Stimulated activated CD4-positive, alpha-beta T cell treated with anti-CD3 and anti-CD28 coated beads, Interleukin-4, amount 100 ng/mL, for 24 hours (primary cell): ENCODE measurements around the gene LCAT.
"Not testable (repeated sequence)": the region's sequence is repeated elsewhere in the genome, so short reads cannot be mapped to it uniquely, and the experiment has no call there.

Experiments used
- DNase-seq: peaks from one replicate; pipeline ENCODE4 v3.0.0-alpha.2; 2020

LCAT gene

GRCh38 chr16:67946966-67947558, 3.1 kb upstream of the LCAT start:
- DNase-seq: no peak

- no peak for DNase-seq
Observed at GRCh38 chr16:67946128-67946569, 2.2 kb upstream of the LCAT start.

GRCh38 chr16:67945392-67945933, 1.5 kb upstream of the LCAT start:
- DNase-seq: no peak

DNA sequence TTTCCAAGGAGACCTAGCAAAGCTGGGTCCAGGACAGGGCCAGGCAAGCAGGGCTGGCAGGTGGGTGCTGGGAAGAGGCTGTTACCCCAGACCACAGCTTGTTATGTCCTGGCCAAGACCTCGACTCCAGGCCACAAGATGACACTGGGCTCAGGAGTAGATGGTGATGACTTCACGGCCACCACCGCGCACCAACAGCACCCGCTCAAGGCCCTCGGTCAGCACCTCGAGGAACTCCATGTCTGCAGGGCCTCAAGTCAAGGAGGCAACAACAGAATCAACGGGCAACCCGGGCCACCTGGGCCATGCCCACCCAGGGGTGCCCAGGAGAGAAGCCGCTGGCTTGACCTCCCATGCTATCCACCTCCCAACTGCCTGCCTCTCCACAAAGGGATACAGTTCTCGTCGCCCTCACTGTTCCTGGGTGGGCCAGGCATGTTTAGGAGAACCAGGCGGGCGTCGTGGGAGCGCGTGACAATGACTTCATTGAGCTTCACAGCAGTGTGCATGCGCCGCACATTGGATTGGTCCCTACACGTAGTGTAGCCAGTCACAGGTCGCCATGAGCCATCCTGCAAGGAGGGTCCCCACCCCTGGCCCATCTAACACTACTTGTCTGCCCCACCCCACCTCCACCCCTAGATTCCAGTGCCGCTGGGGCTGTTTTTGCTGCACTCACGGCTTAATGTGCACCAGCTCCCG, 921 bp upstream of the LCAT start:
- no peak for DNase-seq

- DNase-seq: no peak
Observed at GRCh38 chr16:67943256-67943618, 683 bp downstream of the LCAT start.

GRCh38 chr16:67942510-67943255, 1.2 kb downstream of the LCAT start:
- no peak for DNase-seq

DNA sequence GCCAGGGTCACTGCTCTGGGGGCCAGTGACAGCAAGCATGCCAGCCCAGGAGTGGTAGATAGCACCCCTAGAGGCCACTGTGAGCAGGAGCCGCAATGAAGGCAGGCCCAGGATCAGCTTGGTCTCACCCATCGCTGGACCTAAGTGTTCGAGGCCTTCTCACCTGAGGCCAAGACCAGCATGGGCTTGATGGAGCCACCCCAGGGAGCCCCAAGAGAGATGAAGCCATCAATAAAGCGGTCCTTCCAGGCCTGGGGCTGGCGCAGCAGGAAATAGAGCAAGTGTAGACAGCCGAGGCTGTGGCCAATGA, 1.8 kb downstream of the LCAT start:
- DNase-seq: peak; percentile 52

- DNase-seq: no peak
Observed at GRCh38 chr16:67941469-67942199, 2.3 kb downstream of the LCAT start.

DNA sequence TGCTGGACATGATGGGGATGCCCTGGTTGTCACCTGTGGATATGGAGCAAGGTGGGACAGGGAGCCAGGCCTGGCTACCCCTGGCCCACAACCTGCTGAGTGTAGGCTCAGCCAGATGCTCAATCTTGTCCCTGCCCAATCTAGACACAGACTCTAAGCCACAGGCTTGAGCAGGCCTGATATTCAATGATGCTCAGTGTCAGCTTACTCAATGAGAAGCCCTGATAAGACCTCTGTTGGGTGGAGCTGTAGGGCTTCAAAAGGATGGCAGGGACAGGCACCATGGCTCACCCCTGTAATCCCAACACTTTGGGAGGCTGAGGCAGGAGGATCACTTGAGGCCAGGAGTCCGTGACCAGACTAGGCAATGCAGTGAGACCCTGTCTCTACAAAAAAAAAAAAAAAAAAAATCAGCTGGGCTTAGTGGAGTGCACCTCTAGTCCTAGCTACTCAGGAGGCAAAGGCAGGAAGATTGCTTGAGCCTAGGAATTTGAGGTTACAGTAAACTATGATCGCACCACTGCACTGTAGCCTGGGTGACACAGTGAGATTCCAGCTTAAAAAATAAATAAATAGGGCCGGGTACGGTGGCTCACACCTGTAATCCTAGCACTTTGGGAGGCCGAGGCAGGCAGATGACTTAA, 3.4 kb downstream of the LCAT start:
- no peak for DNase-seq

GRCh38 chr16:67939507-67940445, 4.1 kb downstream of the LCAT start:
- DNase-seq: peak; percentile 48

DNA sequence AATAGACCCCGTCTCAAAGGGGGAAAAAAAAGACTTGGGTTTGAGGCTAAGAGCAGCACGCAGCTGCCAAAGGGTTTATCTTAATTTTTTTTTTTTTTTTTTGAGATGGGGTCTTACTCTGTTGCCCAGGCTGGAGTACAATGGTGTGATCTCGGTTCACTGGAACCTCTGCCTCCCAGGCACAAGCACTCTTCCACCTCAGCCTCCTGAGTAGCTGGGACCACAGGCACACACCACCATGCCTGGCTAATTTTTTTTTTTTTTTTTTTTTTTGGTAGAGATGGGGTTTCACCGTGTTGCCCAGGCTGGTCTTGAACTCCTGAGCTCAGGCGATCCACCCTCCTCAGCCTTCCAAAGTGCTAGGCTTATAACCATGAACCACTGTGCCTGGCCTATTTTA, 6.2 kb downstream of the LCAT start:
- DNase-seq: not testable (repeated sequence)

DNA sequence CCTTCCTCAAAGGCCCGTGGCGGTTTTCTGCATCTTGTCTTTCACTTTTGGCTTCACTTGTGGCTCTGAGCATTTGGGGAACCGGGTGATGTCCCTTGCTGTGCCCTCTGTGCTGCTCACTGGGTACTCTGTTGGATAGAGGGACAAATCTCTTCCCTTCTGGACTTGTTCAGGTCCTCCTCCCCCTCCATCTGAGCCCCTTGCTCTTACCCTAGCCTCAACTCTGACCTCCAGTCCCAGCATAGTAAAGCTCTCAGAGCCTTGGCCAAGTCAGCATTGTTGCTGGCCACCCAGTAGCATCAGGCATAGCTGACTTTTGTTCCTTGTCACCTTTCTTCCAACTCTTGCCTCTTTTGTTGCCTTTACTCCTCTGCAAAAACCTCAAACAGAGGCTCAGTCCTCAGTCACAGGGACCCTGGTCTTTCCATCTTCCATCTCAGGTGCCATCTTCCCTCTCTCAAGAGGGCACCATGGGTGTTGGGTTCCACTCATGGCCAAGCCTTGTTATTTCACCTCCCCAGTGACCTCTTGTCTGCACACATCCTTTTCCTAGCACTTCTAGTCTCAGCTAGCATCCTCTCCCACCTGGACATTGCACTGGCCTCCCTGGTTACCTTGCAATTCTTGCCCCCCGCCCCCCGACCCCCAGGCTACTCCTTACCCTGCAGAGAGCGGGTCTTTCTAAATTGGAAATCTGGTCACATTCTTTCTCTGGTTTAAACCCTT, 6.9 kb downstream of the LCAT start:
- DNase-seq: peak; percentile 82

DNA sequence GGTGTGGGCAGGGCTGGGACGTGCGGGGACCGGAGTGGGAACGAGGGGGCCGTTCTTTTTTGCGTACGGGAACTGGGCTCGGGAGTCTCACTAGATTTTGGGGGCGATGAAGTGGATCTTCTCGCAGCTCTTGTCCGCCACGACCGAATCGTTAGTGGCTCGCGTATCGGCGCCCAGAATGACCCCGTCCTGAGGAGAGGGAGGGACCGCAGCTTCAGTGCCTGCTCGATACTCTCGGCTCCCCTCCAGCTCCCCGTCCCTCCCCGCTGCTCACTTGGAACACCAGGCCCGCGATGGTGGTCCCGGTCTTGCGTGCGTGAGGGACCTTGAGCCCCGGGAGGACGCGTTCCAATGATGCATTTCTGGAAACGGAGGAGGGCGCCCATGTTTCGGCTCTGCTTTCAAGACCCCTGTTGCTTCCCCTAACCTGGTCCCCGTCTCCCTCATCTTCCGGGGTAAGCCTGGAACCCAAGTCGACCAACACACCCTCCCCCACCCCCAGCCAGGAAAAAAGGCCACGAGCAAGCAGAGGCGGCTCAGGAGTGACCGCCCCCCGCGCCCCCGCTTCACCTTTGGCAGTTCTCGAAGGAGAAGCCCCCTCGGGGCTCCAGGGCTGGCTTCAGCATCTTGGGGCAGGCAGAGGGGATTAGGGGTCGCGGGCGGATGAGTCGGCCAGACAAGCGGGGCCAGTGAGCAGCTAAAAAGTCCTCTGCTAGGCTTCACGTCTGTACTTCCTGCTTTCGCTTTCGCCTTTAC, 7.6 kb downstream of the LCAT start, which contains the start of gene PSMB10:
TSS of gene PSMB10 (minus strand) at position 727 of the 756 bp plus-strand sequence. CDS start at position 626, 101 bp downstream.
- DNase-seq: peak; percentile 57

DNA sequence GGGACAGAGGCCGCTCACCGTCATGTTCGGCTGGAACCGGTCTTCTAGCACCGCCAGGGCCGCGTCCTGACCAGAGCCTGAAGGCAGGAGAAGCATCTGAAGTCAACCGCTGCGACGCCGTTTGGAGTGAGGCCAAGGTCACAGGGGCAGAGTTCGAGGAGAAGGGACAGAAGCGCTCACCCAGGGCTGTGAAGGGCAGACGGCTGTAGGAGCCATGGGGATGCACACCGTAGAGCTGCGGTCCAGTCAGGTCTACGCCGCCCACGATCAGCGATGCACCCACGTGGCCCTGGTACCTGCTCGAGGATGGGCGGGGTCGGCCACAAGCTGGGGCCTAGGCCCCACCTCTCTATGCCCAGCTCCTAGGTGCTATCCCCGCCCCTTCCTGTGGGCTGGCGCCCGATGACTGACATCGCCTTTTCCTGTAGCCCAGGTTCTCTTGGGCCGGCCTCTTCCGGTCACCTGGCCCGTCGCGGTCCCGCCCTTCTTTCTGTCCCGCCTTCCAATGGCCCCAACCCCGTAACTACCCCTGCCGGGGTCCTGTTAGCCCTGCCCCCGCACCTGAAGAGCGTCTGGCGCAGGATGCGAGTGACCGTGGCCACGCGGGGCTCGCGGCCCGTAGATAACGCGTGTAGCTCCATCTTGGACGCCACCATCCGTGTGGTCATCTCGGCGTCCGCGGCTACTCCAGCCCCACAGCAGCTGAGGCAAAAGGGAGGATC, 8.4 kb downstream of the LCAT start:
- DNase-seq: peak; percentile 96

- DNase-seq: no peak
Observed at GRCh38 chr16:67935101-67935401, 8.9 kb downstream of the LCAT start.

DNA sequence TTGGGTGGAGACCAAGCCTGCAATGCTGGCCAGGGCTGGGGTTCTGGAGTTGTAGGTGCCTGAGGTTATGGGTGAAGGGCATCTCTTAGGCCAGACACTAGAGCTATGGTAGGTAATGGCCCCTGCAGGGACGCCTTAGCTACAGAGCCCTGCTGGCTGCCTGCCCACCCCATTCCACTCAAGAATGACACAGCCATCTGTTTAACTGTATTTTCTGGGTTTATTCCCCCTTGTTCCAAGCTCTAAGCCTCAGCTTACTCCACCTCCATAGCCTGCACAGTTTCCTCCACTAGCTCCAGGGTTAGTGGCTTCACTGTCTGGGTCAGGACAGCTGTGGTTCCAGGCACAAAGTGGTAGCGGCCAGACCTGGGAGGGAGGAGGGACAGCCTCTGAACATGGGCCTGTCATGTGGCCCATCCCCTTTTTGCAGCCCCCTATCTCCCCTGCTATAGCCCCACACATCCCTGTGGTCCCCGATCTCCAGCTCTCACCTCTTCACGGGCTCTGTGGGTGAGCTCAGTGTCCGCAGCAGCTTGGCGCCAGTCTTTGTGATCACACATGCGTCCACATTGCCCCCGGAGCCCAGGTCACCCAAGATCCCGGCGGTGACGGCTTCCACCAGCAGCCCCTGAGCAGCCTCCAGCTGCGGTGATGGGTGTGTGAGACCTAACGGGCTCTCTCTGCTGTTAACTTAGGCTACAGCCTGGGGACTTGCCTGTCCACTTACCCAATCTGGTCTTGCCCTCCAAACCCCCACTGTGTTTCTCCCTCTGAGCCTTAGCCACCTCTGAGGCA, 9.4 kb downstream of the LCAT start:
- no peak for DNase-seq

DNA sequence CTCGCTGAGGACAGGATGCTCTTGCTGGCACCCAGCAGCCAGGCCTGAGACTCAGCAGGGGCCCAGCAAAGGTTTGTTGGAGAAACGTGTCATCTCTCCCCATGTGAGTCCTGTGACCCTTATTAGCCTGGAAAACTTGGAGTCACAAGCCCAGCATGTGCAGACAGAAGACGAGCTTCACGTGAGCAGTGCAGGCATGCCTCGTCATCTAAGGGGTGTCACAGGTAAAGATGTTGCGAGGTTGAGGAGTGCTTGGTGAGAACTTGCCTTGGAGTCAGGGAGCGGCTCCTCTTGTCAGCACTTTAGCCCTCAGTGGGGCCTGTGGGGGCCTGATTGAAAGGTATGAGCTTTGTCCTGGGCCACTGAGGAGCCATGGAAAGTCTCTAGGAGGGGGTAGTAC, 10.1 kb downstream of the LCAT start:
- DNase-seq: no peak

- DNase-seq: no peak
Observed at GRCh38 chr16:67932462-67932840, 11.5 kb downstream of the LCAT start.
